HFFc6 (cell line): ENCODE data around the gene CACTIN. TPM values are rescaled to one million over a fixed set of nuclear protein-coding genes. Genes with fewer than 3 reads are reported as not detected.

ENCODE experiments used
- DNase-seq: peaks from one replicate; pipeline ENCODE4 v3.0.0-alpha.2; 2018
- H3K27ac Mint-ChIP-seq: 2 replicates; pipeline ENCODE4 v1.8.0; 2020; ENCODE audit warnings: mild to moderate bottlenecking, mixed read lengths
- H3K27me3 Mint-ChIP-seq: 2 replicates; pipeline ENCODE4 v1.8.0; 2021; ENCODE audit warnings: mild to moderate bottlenecking, moderate library complexity, mixed read lengths; ENCODE audit not compliant: insufficient read depth
- H3K36me3 Mint-ChIP-seq: 2 replicates; pipeline ENCODE4 v1.8.0; 2021; ENCODE audit warnings: low read depth, mixed read lengths
- H3K4me1 Mint-ChIP-seq: 2 replicates; pipeline ENCODE4 v1.8.0; 2020; ENCODE audit warnings: low read depth, mixed read lengths
- H3K4me3 Mint-ChIP-seq: 2 replicates; pipeline ENCODE4 v1.8.0; 2020; ENCODE audit warnings: mild to moderate bottlenecking, moderate library complexity, mixed read lengths
- H3K9me3 Mint-ChIP-seq: 2 replicates; pipeline ENCODE4 v1.8.0; 2020; ENCODE audit warnings: mild to moderate bottlenecking, mixed read lengths
- CTCF ChIP-seq: fragments of 200-600 bp; sonication (generic); IDR thresholded peaks from 2 replicates; pipeline ENCODE4 v1.5.0; 2021; ENCODE audit warnings: antibody characterized with exemption, mild to moderate bottlenecking
- total RNA-seq, 6 experiments: library from RNA; stranded (reverse); fragmentation: NEBNext Ultra II Directional; extraction: Animal tissue kit (Norgen Biotek cat#: 25700); gene quantifications; 2 replicates in 1 of 6; 3 replicates in 5 of 6; pipeline ENCODE4 v1.2.3, GENCODE V29; 2021

CACTIN gene
- total RNA-seq, 6 experiments from 2014 or later: 22.7 to 25.3 (median 24.9) TPM

DNA sequence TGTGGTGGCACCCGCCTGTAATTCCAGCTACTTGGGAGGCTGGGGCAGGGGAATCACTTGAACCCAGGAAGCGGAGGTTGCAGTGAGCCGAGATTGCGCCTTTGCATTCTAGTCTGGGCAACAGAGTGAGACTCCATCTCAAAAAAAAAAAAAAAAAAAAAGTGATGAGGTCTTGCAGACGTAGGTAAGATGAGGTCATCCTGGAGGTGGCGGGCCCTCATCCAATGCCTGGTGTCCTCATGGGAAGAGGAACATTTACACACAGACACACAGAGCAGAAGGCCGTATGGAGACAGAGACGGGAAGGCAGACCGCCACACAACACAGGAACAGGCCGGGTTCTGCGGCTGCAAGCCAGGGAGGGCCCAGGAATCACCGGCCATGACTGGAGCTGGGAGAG is 4.4 kb downstream of the CACTIN start:
- Mint-ChIP-seq H3K27me3 (peaks cover 12% of the 10 kb centered on the region), H3K36me3 (peaks cover 9% of the 10 kb centered on the region; the same call in 1 of the 2 replicates), H3K9me3 (no peaks in the 10 kb centered on the region), H3K27ac (no peak overlapping the region), H3K4me3 (no peak overlapping the region), H3K4me1 (peaks cover 16% of the 10 kb centered on the region)
- no peak for DNase-seq
- TF ChIP-seq CTCF: no peak

DNA sequence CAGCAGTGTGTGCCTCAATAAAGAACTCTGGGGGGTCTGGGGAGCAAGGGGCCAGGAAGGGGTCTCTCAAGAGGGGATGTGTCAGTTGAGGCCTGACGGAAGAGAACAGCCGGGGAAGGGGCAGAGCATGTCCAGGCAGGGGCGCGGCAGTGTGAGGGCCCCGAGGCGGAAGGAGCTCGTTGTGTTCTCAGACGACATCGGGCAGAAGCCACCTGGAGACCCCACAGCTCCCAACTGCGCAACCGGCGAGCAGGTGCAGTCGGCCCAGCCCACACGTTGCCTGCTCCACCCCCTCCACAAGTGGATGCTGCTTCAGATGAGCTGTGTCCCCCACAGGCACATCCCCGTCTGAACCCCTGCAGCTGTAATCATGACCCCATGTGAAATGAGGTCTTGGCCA is 4.9 kb downstream of the CACTIN start:
- TF ChIP-seq CTCF: no peak
- DNase-seq: no peak
- peaks cover 7% of the 10 kb centered on the region for H3K27me3 Mint-ChIP-seq
- H3K9me3 Mint-ChIP-seq: no peaks in the 10 kb centered on the region
- H3K36me3 Mint-ChIP-seq: peaks cover 9% of the 10 kb centered on the region; the same call in 1 of the 2 replicates
- H3K27ac Mint-ChIP-seq: no peak overlapping the region
- no peak overlapping the region for H3K4me3 Mint-ChIP-seq
- peaks cover 16% of the 10 kb centered on the region for H3K4me1 Mint-ChIP-seq

DNA sequence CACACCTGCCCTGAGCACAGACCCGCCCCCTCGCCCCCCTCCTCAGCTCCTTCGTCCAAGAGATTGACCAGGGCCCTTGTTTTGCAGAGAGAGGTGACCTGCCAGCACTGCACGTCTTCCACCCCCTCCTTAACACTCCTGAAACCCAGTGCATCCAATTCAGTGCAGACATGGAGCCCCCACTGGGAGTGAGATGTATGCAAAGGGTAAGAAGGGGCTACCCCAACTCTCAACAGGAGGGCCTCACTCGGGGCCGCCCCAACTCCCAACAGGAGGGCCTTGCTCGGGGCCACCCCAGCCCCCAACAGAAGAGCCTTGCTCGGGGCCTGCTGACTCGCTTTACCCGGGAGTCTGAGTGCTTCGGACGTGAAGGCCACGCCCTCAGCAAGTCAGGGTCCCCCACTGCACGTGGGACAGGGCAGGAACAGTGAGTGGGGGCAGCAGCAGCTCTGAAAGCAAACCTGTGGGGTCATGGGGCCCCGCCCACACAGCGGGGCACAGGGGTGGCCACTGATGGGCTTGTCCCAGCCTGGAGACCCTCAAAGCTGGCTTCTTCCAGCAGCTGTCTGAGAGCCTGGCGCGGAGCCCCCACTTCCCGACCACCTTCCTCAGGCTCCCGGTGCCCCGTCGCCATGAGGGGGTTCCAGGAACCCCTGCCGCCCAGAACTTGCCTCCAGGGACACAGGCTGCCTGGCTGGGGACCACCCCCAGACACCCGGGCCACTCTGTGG is 5.6 kb downstream of the CACTIN start:
- H3K27me3 Mint-ChIP-seq: peaks cover 4% of the 10 kb centered on the region
- H3K27ac Mint-ChIP-seq: no peak overlapping the region
- no peak for TF ChIP-seq CTCF
- H3K4me1 Mint-ChIP-seq: peaks cover 16% of the 10 kb centered on the region
- H3K36me3 Mint-ChIP-seq: peaks cover 9% of the 10 kb centered on the region; the same call in 1 of the 2 replicates
- H3K9me3 Mint-ChIP-seq: no peaks in the 10 kb centered on the region
- no peak overlapping the region for H3K4me3 Mint-ChIP-seq
- DNase-seq: no peak

DNA sequence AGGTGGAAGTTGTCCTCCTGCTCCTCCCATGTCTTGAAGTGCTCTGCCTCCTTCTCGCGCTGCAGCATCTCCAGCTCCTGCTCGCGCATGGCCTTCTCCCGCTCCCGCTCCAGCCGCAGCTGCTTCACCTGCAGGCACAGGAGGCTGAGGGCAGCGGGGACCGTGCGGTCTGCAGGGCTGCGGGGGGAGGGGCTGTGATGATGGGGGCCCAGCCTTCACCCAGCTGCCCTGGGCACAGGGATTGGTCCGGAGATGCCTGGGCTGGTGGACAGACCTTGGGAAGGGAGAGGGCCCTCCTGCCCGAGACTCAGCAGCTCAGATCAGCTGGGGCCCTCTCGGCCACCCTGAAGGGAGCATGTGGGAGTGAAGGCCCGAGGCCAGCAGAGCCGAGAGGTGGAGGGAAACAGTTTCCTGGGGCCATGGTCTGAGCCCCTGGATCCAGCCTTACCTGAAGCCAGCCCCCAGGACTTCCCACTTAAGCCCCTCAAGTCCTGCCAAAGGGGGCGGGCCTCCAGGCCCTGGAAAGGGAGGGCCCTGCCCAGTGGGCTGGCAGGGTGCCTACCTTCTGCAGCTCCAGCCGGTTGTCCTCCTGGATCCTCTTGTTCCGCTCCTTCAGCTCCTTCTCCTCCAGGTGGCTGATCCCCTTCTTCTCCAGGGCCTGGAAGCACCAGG is 6.3 kb downstream of the CACTIN start:
- Mint-ChIP-seq H3K4me3 (no peak overlapping the region), H3K36me3 (peaks cover 9% of the 10 kb centered on the region; the same call in 1 of the 2 replicates)
- no peak for TF ChIP-seq CTCF

GRCh38 chr19:3619631-3620012 is 7.0 kb downstream of the CACTIN start:
- DNase-seq: no peak
- Mint-ChIP-seq H3K27me3 (peaks cover 4% of the 10 kb centered on the region), H3K9me3 (no peaks in the 10 kb centered on the region), H3K4me3 (no peak overlapping the region), H3K27ac (no peak overlapping the region), H3K36me3 (peaks cover 9% of the 10 kb centered on the region; the same call in 1 of the 2 replicates), H3K4me1 (peaks cover 7% of the 10 kb centered on the region)
- no peak for TF ChIP-seq CTCF

More for the DNA sequence above, 6.3 kb downstream of the CACTIN start:
- H3K27ac Mint-ChIP-seq: no peak overlapping the region
- no peaks in the 10 kb centered on the region for H3K9me3 Mint-ChIP-seq
- H3K4me1 Mint-ChIP-seq: peaks cover 13% of the 10 kb centered on the region
- peaks cover 4% of the 10 kb centered on the region for H3K27me3 Mint-ChIP-seq
- no peak for DNase-seq
